H1 (cell line): ENCODE results near the gene NTMT1. TPM values are rescaled to one million over a fixed set of nuclear protein-coding genes. Genes with fewer than 3 reads are reported as not detected.

ENCODE experiments used
- CTCF ChIA-PET: fragments of 300-600 bp; sonication (Branson Sonifier 250); formaldehyde crosslinking; loops from one replicate; lab custom pipeline; 2021; ENCODE audit not compliant: partially characterized antibody; lab: Charles Lee
- POLR2A ChIA-PET: fragments of 300-600 bp; sonication (Branson Sonifier 250); formaldehyde crosslinking; loops from one replicate; lab custom pipeline; 2021; ENCODE audit warnings: inconsistent platforms; ENCODE audit not compliant: partially characterized antibody; lab: Charles Lee
- DNase-seq, 2 experiments: peaks; one replicate each; pipeline versions ENCODE4 v3.0.0 to v3.0.0-alpha.2; 2010 to 2022; ENCODE audit warnings: low spot score in 2 of 2, low read depth in 1 of 2, mixed read lengths in 1 of 2
- FAIRE-seq: peaks from 2 replicates; lab custom pipeline; 2011; peaks lifted over from hg19 to GRCh38; lab: Jason Lieb, UNC
- H2AFZ ChIP-seq: 2 replicates; pipeline ENCODE4 v1.8.1; 2012; ENCODE audit warnings: low read length, inconsistent platforms
- H2AK5ac ChIP-seq: 2 replicates; pipeline ENCODE4 v1.6.1; 2013; ENCODE audit warnings: low read depth, low read length
- H2BK120ac ChIP-seq: replicated peaks from 2 replicates; pipeline ENCODE3; 2013; ENCODE audit warnings: low read depth, low read length, inconsistent platforms
- H2BK12ac ChIP-seq: 2 replicates; pipeline ENCODE4 v1.6.1; 2013; ENCODE audit warnings: low read depth, low read length
- H2BK15ac ChIP-seq: 2 replicates; pipeline ENCODE4 v1.6.1; 2013; ENCODE audit warnings: low read length
- H2BK20ac ChIP-seq: 2 replicates; pipeline ENCODE4 v1.6.1; 2013; ENCODE audit warnings: low read length
- H2BK5ac ChIP-seq: 2 replicates; pipeline ENCODE4 v1.6.1; 2013; ENCODE audit warnings: low read depth, low read length
- H3K14ac ChIP-seq: 2 replicates; pipeline ENCODE4 v1.6.1; 2013; ENCODE audit warnings: inconsistent platforms; ENCODE audit not compliant: insufficient read length
- H3K18ac ChIP-seq: 2 replicates; pipeline ENCODE4 v1.6.1; 2013; ENCODE audit warnings: low read length; ENCODE audit errors: extremely low read depth
- H3K23ac ChIP-seq: 2 replicates; pipeline ENCODE4 v1.6.1; 2013; ENCODE audit warnings: inconsistent platforms; ENCODE audit not compliant: insufficient read length
- H3K23me2 ChIP-seq: 2 replicates; pipeline ENCODE4 v1.6.1; 2013; ENCODE audit warnings: low read depth, low read length
- H3K27ac ChIP-seq: 2 replicates; pipeline ENCODE4 v1.6.1; 2011; ENCODE audit warnings: low read depth, low read length, inconsistent platforms
- H3K27me3 ChIP-seq, 4 experiments: replicated peaks in 1 of 4; 1 replicate in 1 of 4; 2 replicates in 3 of 4; pipeline versions ENCODE4 v1.6.1 to v1.8.1; 2011 to 2013; ENCODE audit warnings: low read length in 3 of 4, mild to moderate bottlenecking in 3 of 4, inconsistent platforms in 2 of 4, mixed read lengths in 2 of 4, moderate library complexity in 1 of 4; ENCODE audit not compliant: control insufficient read depth in 3 of 4, insufficient read depth in 3 of 4; ENCODE audit errors: extremely low read depth in 1 of 4
- H3K36me3 ChIP-seq, 4 experiments: 2 replicates each; pipeline versions ENCODE4 v1.6.1 to v1.8.1; 2011 to 2013; ENCODE audit warnings: mild to moderate bottlenecking in 4 of 4, low read length in 3 of 4, moderate library complexity in 2 of 4, control low read depth in 1 of 4, inconsistent platforms in 1 of 4; ENCODE audit not compliant: insufficient read depth in 4 of 4, control insufficient read depth in 2 of 4
- H3K4ac ChIP-seq: replicated peaks from 2 replicates; pipeline ENCODE3; 2013; ENCODE audit warnings: low read length, low read depth, mixed read lengths, inconsistent platforms; ENCODE audit not compliant: insufficient read length
- H3K4me1 ChIP-seq, 4 experiments: replicated peaks in 1 of 4; 1 replicate in 1 of 4; 2 replicates in 3 of 4; pipeline versions ENCODE4 v1.6.1 to v1.8.1; 2011 to 2013; ENCODE audit warnings: low read length in 3 of 4, inconsistent platforms in 2 of 4, mixed read lengths in 1 of 4; ENCODE audit not compliant: insufficient read depth in 4 of 4, control insufficient read depth in 3 of 4
- H3K4me2 ChIP-seq, 2 experiments: 2 replicates each; pipeline versions ENCODE4 v1.6.1 to v1.8.1; 2011 to 2013; ENCODE audit warnings: low read depth in 2 of 2, low read length in 2 of 2, control low read depth in 1 of 2, inconsistent platforms in 1 of 2, mild to moderate bottlenecking in 1 of 2; ENCODE audit not compliant: insufficient read depth in 1 of 2
- H3K4me3 ChIP-seq, 4 experiments: fragments of 200-600, 300-600 bp in 1 of 4; sonication (generic), shearing (Covaris generic), sonication (Bioruptor Twin) in 1 of 4; 2 replicates each; pipeline versions ENCODE4 v1.5.1 to v1.8.1; 2011 to 2016; ENCODE audit warnings: low read length in 4 of 4, low read depth in 3 of 4, control low read depth in 2 of 4, inconsistent platforms in 2 of 4, mild to moderate bottlenecking in 2 of 4, mixed read lengths in 1 of 4, moderate library complexity in 1 of 4; ENCODE audit not compliant: insufficient read depth in 2 of 4; ENCODE audit errors: extremely low read depth in 1 of 4
- H3K56ac ChIP-seq: replicated peaks from 2 replicates; pipeline ENCODE3; 2013; ENCODE audit warnings: low read depth, mild to moderate bottlenecking, mixed read lengths, low read length, inconsistent platforms; ENCODE audit not compliant: insufficient read length
- H3K79me1 ChIP-seq: 2 replicates; pipeline ENCODE4 v1.6.1; 2013; ENCODE audit warnings: low read depth, low read length, control low read depth
- H3K79me2 ChIP-seq, 2 experiments: 2 replicates each; pipeline versions ENCODE4 v1.6.1 to v1.8.1; 2012 to 2013; ENCODE audit warnings: low read length in 2 of 2, mild to moderate bottlenecking in 2 of 2, inconsistent platforms in 1 of 2; ENCODE audit not compliant: insufficient read depth in 2 of 2, control insufficient read depth in 1 of 2
- H3K9ac ChIP-seq, 4 experiments: replicated peaks in 1 of 4; 1 replicate in 1 of 4; 2 replicates in 3 of 4; pipeline versions ENCODE4 v1.6.1 to v1.8.1; 2011 to 2013; ENCODE audit warnings: low read depth in 3 of 4, low read length in 3 of 4, control low read depth in 2 of 4, mild to moderate bottlenecking in 2 of 4, moderate library complexity in 2 of 4, inconsistent platforms in 1 of 4; ENCODE audit errors: extremely low read depth in 1 of 4
- H3K9me3 ChIP-seq, 2 experiments: 2 replicates each; pipeline versions ENCODE4 v1.6.1 to v1.8.1; 2012 to 2013; ENCODE audit warnings: mild to moderate bottlenecking in 2 of 2, moderate library complexity in 2 of 2, control low read depth in 1 of 2, inconsistent platforms in 1 of 2, low read depth in 1 of 2, low read length in 1 of 2, mixed read lengths in 1 of 2; ENCODE audit not compliant: insufficient read depth in 2 of 2
- H4K20me1 ChIP-seq, 2 experiments: replicated peaks in 1 of 2; 2 replicates each; pipeline versions ENCODE3 to v1.8.1; 2011 to 2013; ENCODE audit warnings: inconsistent platforms in 2 of 2, low read length in 2 of 2, mild to moderate bottlenecking in 1 of 2; ENCODE audit not compliant: insufficient read depth in 2 of 2, control insufficient read depth in 1 of 2
- H4K5ac ChIP-seq: 2 replicates; pipeline ENCODE4 v1.6.1; 2013; ENCODE audit warnings: low read length, low read depth, mixed read lengths, inconsistent platforms; ENCODE audit not compliant: insufficient read length
- H4K8ac ChIP-seq: 2 replicates; pipeline ENCODE4 v1.8.0; 2013; ENCODE audit warnings: mild to moderate bottlenecking, moderate library complexity, low read length, inconsistent platforms; ENCODE audit not compliant: insufficient read depth; ENCODE audit errors: extremely low read depth
- H4K91ac ChIP-seq: replicated peaks from 2 replicates; pipeline ENCODE3; 2013; ENCODE audit warnings: low read length, mixed read lengths, inconsistent platforms; ENCODE audit not compliant: insufficient read length
- ATF3 ChIP-seq: IDR thresholded peaks from 2 replicates; pipeline ENCODE4 v1.6.1; 2011; ENCODE audit warnings: low read depth, mild to moderate bottlenecking, low read length; ENCODE audit not compliant: insufficient read depth
- CHD2 ChIP-seq: IDR thresholded peaks from 2 replicates; pipeline ENCODE4 v1.6.1; 2012; ENCODE audit warnings: low read length, improper control_type of control experiment
- CTCF ChIP-seq, 3 experiments: IDR thresholded peaks; 1 replicate in 2 of 3; 2 replicates in 1 of 3; pipeline versions ENCODE4 v1.5.1 to v1.6.1; 2011; ENCODE audit warnings: low read length in 3 of 3, mild to moderate bottlenecking in 3 of 3, inconsistent platforms in 2 of 3, low read depth in 1 of 3, moderate library complexity in 1 of 3; ENCODE audit not compliant: insufficient read depth in 1 of 3; ENCODE audit errors: control extremely low read depth in 1 of 3
- EGR1 ChIP-seq: IDR thresholded peaks from 2 replicates; pipeline ENCODE4 v1.6.1; 2011; ENCODE audit warnings: low read depth, low read length, borderline replicate concordance
- HDAC6 ChIP-seq: IDR thresholded peaks from one replicate; pipeline ENCODE4 v1.7.1; 2012; ENCODE audit warnings: low read depth, mild to moderate bottlenecking, inconsistent platforms, low read length, moderate library complexity
- NRF1 ChIP-seq: IDR thresholded peaks from 2 replicates; pipeline ENCODE4 v1.6.1; 2011; ENCODE audit warnings: mild to moderate bottlenecking, low read depth, low read length, improper control_type of control experiment
- SP1 ChIP-seq: IDR thresholded peaks from 2 replicates; pipeline ENCODE4 v1.6.1; 2011; ENCODE audit warnings: low read depth, low read length
- ZNF274 ChIP-seq: IDR thresholded peaks from 2 replicates; pipeline ENCODE4 v1.7.0; 2012; ENCODE audit warnings: low read length, borderline replicate concordance; ENCODE audit errors: extremely low read depth
- WGBS, 2 experiments: shearing (Covaris generic) in 1 of 2; methylation state at CpG; one replicate each; pipeline versions ENCODE4 v1.1.6 to v1.1.7; 2013 to 2015; ENCODE audit warnings: low lambda C conversion rate in 2 of 2, mixed read lengths in 2 of 2, inconsistent platforms in 1 of 2, low coverage in 1 of 2, missing lambda C conversion rate in 1 of 2; ENCODE audit not compliant: insufficient replicate concordance in 2 of 2, insufficient coverage in 1 of 2, insufficient read length in 1 of 2; ENCODE audit errors: extremely low coverage in 1 of 2, missing lambda C conversion rate in 1 of 2; 5-methylcytosine and 5-hydroxymethylcytosine counted together
- polyA plus RNA-seq, 7 experiments: library from polyadenylated mRNA; depleted of rRNA in 3 of 7; stranded (reverse) in 5 of 7; unstranded in 2 of 7; fragments of >200 nt in 5 of 7; fragments of 200-250 nt in 2 of 7; gene quantifications; 1 replicate in 5 of 7; 2 replicates in 1 of 7; 4 replicates in 1 of 7; pipeline versions ENCODE4 v1.2.1 to v1.2.3, GENCODE V29; 2011 to 2013; ENCODE audit warnings: missing spikeins in 2 of 7, mixed read lengths in 2 of 7
- total RNA-seq: library from RNA; stranded (reverse); fragmentation: NEBNext Ultra II Directional; extraction: Animal tissue kit (Norgen Biotek cat#: 25700); gene quantifications from 2 replicates; pipeline ENCODE4 v1.2.1, GENCODE V29; 2021
- TF ChIP-seq, protein P1 (sequence below): IDR thresholded peaks from 2 replicates; pipeline ENCODE4 v1.6.1; 2012; ENCODE audit warnings: low read length, inconsistent platforms

NTMT1 gene
- total and polyA plus RNA-seq, 2 of the 8 experiments (the other 6 are each of a cell fraction or from before 2014, with no cell fraction given), result 66.8 to 70.2 TPM

DNA sequence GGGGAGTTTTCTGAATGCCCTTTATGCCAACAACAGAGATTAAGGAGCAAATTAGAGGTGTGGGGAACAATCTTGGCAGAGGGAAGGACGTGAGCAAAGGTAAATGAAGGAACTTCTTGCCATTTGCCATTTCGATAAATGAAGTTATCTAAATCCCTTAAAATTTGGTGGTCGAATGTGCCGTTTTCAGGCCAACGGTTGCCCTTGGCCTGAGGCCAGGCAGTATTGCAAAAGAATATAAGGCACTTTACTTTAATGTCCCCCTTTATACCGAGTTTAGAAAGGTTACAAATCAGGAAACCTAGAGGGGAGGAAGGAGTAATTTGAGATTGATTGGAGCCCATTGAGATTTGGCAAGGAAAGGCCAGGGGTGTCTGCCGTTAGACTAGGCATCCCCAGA lies 31.3 kb upstream of the NTMT1 start:
- Histone ChIP-seq H3K14ac (no peak overlapping the region), H3K4me1 (peaks cover 0 to 26% (median 16%) of the 10 kb centered on the region in 4 experiments; a peak in 6 of 7 replicates), H2BK5ac (no peak overlapping the region), H2BK20ac (no peak overlapping the region), H3K36me3 (no peaks in the 10 kb centered on the region), H4K5ac (no peak overlapping the region), H3K4ac (no peak overlapping the region), H2BK12ac (no peak overlapping the region; the same call in 1 of the 2 replicates), H3K79me1 (no peaks in the 10 kb centered on the region), H3K9me3 (no peaks in the 10 kb centered on the region), H3K23me2 (peaks cover 11% of the 10 kb centered on the region; the same call in 1 of the 2 replicates), H4K8ac (no peak overlapping the region), H3K9ac (no peak overlapping the region), H4K91ac (peak overlapping the region; percentile 44), H3K4me3 (no peak overlapping the region), H2AFZ (no peak overlapping the region), H3K79me2 (no peaks in the 10 kb centered on the region), H3K27ac (no peak overlapping the region), H3K18ac (no peak overlapping the region), H3K4me2 (no peak overlapping the region), H2AK5ac (no peak overlapping the region), H3K23ac (no peak overlapping the region), H3K27me3 (peaks cover 0 to 24% (median 16%) of the 10 kb centered on the region in 4 experiments; a peak in 6 of 7 replicates), H3K56ac (no peak overlapping the region), H2BK15ac (peak overlapping the region; percentile 95), H2BK120ac (no peak overlapping the region), H4K20me1 (no peaks in the 10 kb centered on the region)
- ChIA-PET POLR2A (no interaction called here), CTCF (interaction anchor here (1.5 to 2.0 kb wide), 2 partner anchors 11 to 41 kb away, joined by 5 read pairs; no protein-coding TSS in a partner anchor)
- 87% methylated on average over 7 of the region's 7 CpGs; no CpG with 5 or more reads in 1 of the 2 experiments for WGBS, 2 experiments
- DNase-seq (no peak), FAIRE-seq (no peak)
- TF ChIP-seq CHD2 (no peak), HDAC6 (no peak), ATF3 (no peak), ZNF274 (no peak), EGR1 (no peak), SP1 (no peak), NRF1 (no peak), CTCF (IDR thresholded peaks at IDR 0.05; ENCODE audit: control extremely low read depth in 1 of 3, insufficient read depth in 1 of 3, low read depth in 1 of 3, low read length in 3 of 3) (no peak)
- TF ChIP-seq, protein P1, sequence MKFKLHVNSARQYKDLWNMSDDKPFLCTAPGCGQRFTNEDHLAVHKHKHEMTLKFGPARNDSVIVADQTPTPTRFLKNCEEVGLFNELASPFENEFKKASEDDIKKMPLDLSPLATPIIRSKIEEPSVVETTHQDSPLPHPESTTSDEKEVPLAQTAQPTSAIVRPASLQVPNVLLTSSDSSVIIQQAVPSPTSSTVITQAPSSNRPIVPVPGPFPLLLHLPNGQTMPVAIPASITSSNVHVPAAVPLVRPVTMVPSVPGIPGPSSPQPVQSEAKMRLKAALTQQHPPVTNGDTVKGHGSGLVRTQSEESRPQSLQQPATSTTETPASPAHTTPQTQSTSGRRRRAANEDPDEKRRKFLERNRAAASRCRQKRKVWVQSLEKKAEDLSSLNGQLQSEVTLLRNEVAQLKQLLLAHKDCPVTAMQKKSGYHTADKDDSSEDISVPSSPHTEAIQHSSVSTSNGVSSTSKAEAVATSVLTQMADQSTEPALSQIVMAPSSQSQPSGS, result no peak
